ENCODE measurements around the gene CTSF.

- TF ChIP-seq CTCF (IDR thresholded peaks at IDR 0.05; ENCODE audit: low read length) (no peak), EZH2 (IDR thresholded peaks at IDR 0.05; ENCODE audit: borderline replicate concordance, low read length) (no peak)
These were observed 43.9 kb downstream of the CTSF start for GRCh38 chr11:66524304-66525040.
